ENCODE results near the gene MS4A18. TPM values are rescaled to one million over a fixed set of nuclear protein-coding genes. Genes with fewer than 3 reads are reported as not detected.

Gene MS4A18
- total RNA-seq = not detected in 2 replicates

DNA sequence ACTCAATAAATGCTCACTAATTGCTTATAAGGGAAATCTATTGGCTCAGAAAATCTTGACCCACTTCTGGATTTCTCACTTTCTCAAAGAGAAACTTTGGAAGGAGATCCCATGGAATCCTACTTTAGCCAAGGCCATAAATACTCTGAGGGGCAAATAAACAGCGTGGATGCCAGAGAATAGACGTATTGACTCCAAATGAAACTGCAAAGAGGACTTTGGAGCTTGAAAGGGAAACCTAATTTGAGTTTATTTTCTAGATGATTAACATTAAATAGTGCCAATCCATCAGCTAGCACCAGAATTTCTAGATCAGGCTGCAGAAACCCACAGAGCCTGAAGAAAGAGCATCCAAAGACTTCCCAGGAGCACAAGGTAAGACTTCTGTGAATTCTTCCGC, at the start of gene MS4A18:
Gene MS4A18, plus strand, starts transcription at position 301 of the 400 bp plus-strand sequence.

GRCh38 chr11:60699284-60699691, 25.2 kb upstream of the MS4A18 start, which contains the start of gene MS4A8:
Gene MS4A8, plus strand, starts transcription at chr11:60699612. Its CDS starts 1,249 bp downstream, at chr11:60700861.

GRCh38 chr11:60756307-60757032, 31.9 kb downstream of the MS4A18 start, which contains the start of gene MS4A15:
Gene MS4A15, plus strand, starts transcription at chr11:60756867. Its CDS starts 6,867 bp downstream, at chr11:60763734.

GRCh38 chr11:60785136-60785535, 60.6 kb downstream of the MS4A18 start, which contains the start of gene MS4A10:
Gene MS4A10, plus strand, starts transcription at chr11:60785333. Its CDS starts 5,003 bp downstream, at chr11:60790336.

Other genes with a start within 250 kb of the MS4A18 start
- gene MS4A12, start 231.9 kb upstream of the MS4A18 start, total RNA-seq = not detected in 2 replicates
- not detected in 2 replicates for gene MS4A13, start 209.3 kb upstream of the MS4A18 start, total RNA-seq
- gene MS4A8, start 25.1 kb upstream of the MS4A18 start, total RNA-seq = not detected in 2 replicates
- gene MS4A15, start 32.1 kb downstream of the MS4A18 start, total RNA-seq = not detected in 2 replicates
- not detected in 2 replicates for gene MS4A10, start 60.6 kb downstream of the MS4A18 start, total RNA-seq
- 6.5 and 19.4 TPM in 2 replicates for gene CCDC86, start 117.4 kb downstream of the MS4A18 start, total RNA-seq
- under 0.01 and 0.05 TPM in 2 replicates for gene PTGDR2, start 131.2 kb downstream of the MS4A18 start, total RNA-seq
- gene ZP1, start 142.8 kb downstream of the MS4A18 start, total RNA-seq = 0.60 and 6.8 TPM in 2 replicates
- 27.3 and 50.1 TPM in 2 replicates for gene PRPF19, start 181.9 kb downstream of the MS4A18 start, total RNA-seq
- gene TMEM109, start 189.4 kb downstream of the MS4A18 start, total RNA-seq = 16.9 and 18.6 TPM in 2 replicates
- 163 and 208 TPM in 2 replicates for gene TMEM132A, start 199.7 kb downstream of the MS4A18 start, total RNA-seq
- 4.0 and 5.6 TPM in 2 replicates for gene SLC15A3, start 227.5 kb downstream of the MS4A18 start, total RNA-seq
- not detected in 2 replicates for gene CD6, start 247.0 kb downstream of the MS4A18 start, total RNA-seq

All from smooth muscle cell of the umbilical artery (primary cell).